NB4 (cell line): ENCODE data around the gene RNF111.

ENCODE experiments used
- CTCF ChIP-seq: IDR thresholded peaks from one replicate; pipeline ENCODE4 v1.5.1; 2012; ENCODE audit warnings: low read depth, low read length
- MAX ChIP-seq: IDR thresholded peaks from 2 replicates; pipeline ENCODE4 v1.6.1; 2011; ENCODE audit warnings: low read depth, low read length
- MYC ChIP-seq: IDR thresholded peaks from 2 replicates; pipeline ENCODE4 v1.6.1; 2011; ENCODE audit warnings: low read depth, low read length
- POLR2A ChIP-seq: IDR thresholded peaks from 2 replicates; pipeline ENCODE4 v1.6.1; 2011; ENCODE audit warnings: mild to moderate bottlenecking; ENCODE audit not compliant: insufficient read length; ENCODE audit errors: extremely low read depth

- TF ChIP-seq CTCF (no peak), POLR2A (no peak), MAX (no peak), MYC (no peak)
Measured at GRCh38 chr15:59140422-59141226, 153.2 kb downstream of the RNF111 start.
